Measurements from ENCODE around the gene P2RX5.

- TF ChIP-seq, protein P1, sequence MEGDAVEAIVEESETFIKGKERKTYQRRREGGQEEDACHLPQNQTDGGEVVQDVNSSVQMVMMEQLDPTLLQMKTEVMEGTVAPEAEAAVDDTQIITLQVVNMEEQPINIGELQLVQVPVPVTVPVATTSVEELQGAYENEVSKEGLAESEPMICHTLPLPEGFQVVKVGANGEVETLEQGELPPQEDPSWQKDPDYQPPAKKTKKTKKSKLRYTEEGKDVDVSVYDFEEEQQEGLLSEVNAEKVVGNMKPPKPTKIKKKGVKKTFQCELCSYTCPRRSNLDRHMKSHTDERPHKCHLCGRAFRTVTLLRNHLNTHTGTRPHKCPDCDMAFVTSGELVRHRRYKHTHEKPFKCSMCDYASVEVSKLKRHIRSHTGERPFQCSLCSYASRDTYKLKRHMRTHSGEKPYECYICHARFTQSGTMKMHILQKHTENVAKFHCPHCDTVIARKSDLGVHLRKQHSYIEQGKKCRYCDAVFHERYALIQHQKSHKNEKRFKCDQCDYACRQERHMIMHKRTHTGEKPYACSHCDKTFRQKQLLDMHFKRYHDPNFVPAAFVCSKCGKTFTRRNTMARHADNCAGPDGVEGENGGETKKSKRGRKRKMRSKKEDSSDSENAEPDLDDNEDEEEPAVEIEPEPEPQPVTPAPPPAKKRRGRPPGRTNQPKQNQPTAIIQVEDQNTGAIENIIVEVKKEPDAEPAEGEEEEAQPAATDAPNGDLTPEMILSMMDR (IDR thresholded peaks at IDR 0.05; ENCODE audit: low read depth, low read length), result no peak
- no peak for TF ChIP-seq EZH2phosphoT487 (IDR thresholded peaks at IDR 0.05; ENCODE audit: low read depth)
Measured at GRCh38 chr17:3690094-3690715, 5.8 kb downstream of the P2RX5 start.

All from OCI-LY3 (cell line).